ENCODE results near the gene TAOK2. TPM values are rescaled to one million over a fixed set of nuclear protein-coding genes. Genes with fewer than 3 reads are reported as not detected.
"Not testable (repeated sequence)": the region's sequence is repeated elsewhere in the genome, so short reads cannot be mapped to it uniquely, and the experiment has no call there.

Gene TAOK2
- total RNA-seq, 4 donors from 2014 or later: 78.1 to 123 (median 90.9) TPM

DNA sequence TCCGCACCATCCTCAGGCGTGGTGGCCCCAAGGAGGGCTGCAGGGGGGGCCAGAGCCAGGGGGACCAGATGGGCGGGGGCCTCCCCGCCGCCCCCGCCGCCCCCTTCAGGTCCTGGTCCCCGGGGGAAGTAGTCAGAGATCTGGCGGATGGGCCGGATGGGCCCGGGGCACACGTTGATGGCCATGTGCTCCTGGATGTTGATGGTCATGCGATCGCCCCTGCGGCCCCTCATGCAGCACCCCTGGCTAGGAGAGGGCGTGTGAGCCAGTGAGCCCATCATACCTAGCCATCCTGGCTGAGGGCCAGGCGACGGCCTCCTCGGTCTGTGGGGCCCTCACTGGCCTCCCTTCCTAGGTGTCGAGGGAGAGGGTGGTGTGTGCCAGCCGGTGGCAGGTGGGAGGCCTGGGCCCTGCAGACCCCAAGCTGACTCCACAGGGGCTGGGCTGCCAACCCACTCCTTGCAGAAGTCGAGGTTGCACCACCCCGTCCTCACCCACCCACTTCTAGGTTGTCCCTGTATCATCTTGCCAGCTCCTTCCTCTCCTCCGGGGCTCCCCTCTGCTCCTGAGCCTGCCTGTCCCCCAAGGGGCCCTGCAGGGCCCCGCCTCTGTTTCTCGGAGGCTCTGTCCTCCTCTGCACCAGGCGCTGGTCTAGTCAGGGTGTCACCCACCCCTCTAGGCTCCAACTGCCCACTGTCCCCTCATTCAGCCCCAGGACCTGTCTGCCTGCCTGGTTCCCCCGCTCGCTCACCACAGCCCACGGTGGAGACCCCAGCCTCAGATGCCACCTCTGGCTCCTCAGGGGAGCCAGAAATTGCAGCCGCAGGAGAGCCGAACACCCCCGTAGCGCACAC is 36.5 kb downstream of the TAOK2 start:
- Histone ChIP-seq H3K36me3 (no peaks in the 10 kb centered on the region), H3K27me3 (peaks cover 0 to 27% of the 10 kb centered on the region in 2 donors), H3K27ac (no peak overlapping the region), H3K9me3 (no peaks in the 10 kb centered on the region), H3K4me3 (peak overlapping the region in 3 of 4 donors; percentile 48), H3K4me1 (peaks cover 0 to 16% (median 13%) of the 10 kb centered on the region in 4 donors)
- no peak for DNase-seq
- TF ChIP-seq POLR2A (IDR thresholded peaks at IDR 0.05): no peak
- TF ChIP-seq, protein P1, sequence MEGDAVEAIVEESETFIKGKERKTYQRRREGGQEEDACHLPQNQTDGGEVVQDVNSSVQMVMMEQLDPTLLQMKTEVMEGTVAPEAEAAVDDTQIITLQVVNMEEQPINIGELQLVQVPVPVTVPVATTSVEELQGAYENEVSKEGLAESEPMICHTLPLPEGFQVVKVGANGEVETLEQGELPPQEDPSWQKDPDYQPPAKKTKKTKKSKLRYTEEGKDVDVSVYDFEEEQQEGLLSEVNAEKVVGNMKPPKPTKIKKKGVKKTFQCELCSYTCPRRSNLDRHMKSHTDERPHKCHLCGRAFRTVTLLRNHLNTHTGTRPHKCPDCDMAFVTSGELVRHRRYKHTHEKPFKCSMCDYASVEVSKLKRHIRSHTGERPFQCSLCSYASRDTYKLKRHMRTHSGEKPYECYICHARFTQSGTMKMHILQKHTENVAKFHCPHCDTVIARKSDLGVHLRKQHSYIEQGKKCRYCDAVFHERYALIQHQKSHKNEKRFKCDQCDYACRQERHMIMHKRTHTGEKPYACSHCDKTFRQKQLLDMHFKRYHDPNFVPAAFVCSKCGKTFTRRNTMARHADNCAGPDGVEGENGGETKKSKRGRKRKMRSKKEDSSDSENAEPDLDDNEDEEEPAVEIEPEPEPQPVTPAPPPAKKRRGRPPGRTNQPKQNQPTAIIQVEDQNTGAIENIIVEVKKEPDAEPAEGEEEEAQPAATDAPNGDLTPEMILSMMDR (IDR thresholded peaks at IDR 0.05): no peak

DNA sequence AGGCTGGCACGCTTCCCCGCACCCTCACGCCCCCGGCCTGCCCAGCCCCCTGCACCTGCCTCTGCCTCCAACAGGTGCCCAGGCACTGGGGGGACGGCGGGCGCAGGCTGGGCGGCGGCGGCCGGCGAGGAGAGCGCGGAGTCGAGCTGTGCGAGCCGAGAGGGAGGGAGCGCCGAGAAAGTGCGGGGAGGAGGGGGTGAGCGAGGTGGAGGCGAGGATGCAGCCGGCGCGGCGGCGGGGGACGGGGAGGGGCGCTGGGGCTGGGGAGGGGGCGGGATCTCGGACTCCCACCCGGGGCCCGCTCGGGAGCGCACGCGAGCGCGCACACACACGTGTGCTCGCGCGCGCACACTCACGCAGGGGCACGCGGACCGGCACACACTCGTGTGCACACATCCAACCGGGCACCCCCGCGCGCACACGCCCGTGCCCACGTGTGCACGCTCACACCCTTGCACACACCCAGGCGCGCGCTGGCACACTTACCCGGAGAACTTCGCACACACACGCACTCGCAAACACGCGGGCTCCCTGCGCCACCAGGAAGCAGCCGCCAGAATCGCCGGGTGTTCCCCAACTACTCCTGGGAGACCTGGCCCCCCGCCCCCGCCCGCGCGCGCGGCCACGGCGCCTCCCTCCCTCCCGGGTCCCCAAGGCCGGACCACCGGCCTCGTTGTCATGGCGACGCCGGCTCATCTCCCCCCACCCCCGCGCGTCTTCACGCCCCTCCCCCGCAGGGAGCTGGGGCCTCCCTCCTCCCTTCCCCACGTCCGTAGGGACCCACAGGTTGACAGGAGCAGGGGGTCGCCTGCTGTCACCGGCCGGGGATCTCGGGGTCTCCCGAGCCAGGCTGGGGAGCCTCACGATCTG is 37.4 kb downstream of the TAOK2 start, which contains the start of gene DOC2A:
Gene DOC2A (minus strand): TSS at position 184 of the 870 bp plus-strand sequence. CDS start 805 bp downstream, outside the sequence.
- no peak for DNase-seq

DNA sequence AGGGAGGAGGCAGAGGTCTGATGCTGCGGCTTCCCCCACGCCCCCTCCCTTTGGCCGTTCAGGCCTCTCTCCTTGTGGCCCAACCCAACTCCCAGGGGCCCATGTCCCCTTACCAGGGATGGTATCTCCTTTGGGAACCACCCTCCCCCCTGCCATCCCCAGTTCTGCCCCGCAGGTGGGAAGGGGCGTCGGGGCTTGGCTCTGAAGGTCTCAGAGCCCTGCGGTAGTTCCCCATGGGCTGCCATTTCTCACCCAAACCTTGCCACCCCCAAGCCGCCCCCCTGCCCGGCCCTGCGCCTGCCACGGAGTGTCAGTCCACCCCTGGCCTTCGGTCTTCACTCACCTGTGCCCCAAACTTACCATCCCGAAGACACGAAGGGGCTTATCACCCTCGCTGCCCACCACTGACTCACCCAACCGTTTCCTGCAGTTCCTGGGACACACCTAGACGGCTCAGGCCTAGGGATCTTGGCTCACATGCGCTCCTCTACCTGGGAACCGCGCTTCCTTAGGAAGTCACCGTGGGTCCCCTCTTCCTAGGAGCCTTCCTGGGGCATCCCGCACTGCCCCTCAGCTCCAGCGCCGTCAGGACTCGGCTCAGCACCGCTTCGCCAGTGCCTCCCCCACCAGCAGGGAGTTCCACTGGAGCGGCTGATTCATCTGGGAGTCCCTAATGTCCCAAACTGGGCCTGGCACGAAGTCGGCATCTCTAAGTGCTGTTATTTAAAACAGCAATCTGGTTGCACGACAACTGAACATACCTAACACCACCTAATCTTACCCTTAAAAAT is 38.2 kb downstream of the TAOK2 start:
- TF ChIP-seq, protein P1 (IDR thresholded peaks at IDR 0.05): no peak
- no peak for TF ChIP-seq POLR2A (IDR thresholded peaks at IDR 0.05)
- Histone ChIP-seq H3K27ac (no peak overlapping the region), H3K27me3 (peaks cover 0 to 27% of the 10 kb centered on the region in 2 donors), H3K4me1 (peaks cover 0 to 16% (median 13%) of the 10 kb centered on the region in 4 donors), H3K9me3 (no peaks in the 10 kb centered on the region), H3K36me3 (no peaks in the 10 kb centered on the region), H3K4me3 (peak overlapping the region in 2 of 4 donors; percentile 48)
- no peak for DNase-seq

More for the DNA sequence above, 37.4 kb downstream of the TAOK2 start, which contains the start of gene DOC2A:
- peak within 1 kb of the TSS; percentile 16 to 48 (median 48) for H3K4me3 ChIP-seq
- H3K27ac ChIP-seq: no peak within 1 kb of the TSS
- TF ChIP-seq, protein P1 (IDR thresholded peaks at IDR 0.05): no peak
- no peak for TF ChIP-seq POLR2A (IDR thresholded peaks at IDR 0.05)
- H3K9me3 ChIP-seq: no peaks in the 10 kb centered on the region
- peaks cover 0 to 27% of the 10 kb centered on the region in 2 donors for H3K27me3 ChIP-seq
- H3K36me3 ChIP-seq: no peaks in the 10 kb centered on the region
- H3K4me1 ChIP-seq: peaks cover 0 to 16% (median 13%) of the 10 kb centered on the region in 4 donors

DNA sequence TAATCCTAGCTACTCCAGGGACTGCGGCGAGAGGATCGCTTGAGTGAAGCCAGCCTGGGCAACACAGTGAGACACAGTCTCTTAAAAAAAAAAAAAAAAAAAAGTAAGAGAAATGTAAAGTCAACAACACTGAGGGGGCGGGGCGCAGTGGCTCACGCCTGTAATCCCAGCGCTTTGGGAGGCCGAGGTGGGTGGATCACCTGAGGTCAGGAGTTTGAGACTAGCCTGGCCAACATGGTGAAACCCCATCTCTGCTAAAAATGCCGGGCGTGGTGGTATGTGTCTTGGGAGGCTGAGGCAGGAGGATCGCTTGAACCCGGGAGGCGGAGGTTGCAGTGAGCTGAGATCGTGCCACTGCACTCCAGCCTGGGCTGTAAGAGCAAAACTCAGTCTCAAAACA is 38.9 kb downstream of the TAOK2 start:
- H3K27ac ChIP-seq, H3K36me3 ChIP-seq, H3K4me3 ChIP-seq, H3K9me3 ChIP-seq, DNase-seq: not testable (repeated sequence)
- peaks cover 0 to 27% of the 10 kb centered on the region in 2 donors for H3K27me3 ChIP-seq
- peaks cover 0 to 16% (median 13%) of the 10 kb centered on the region in 4 donors for H3K4me1 ChIP-seq

DNA sequence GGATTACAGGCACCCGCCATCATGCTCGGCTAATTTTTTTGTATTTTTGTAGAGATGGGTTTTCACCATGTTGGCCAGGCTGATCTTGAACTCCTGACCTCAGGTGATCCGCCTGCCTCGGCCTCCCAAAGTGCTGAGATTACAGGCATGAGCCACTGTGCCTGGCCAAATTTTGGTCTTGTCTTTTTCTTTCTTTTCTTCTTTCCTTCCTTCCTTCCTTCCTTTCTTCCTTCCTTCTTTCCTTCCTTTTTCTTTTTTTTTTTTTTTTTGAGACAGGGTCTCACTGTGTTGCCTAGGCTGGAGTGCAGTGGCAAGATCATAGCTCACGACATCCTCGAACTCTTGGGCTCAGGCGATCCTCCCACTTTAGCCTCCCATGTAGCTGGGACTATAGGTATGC is 41.8 kb downstream of the TAOK2 start:
- Histone ChIP-seq H3K27me3 (peaks cover 0 to 18% of the 10 kb centered on the region in 2 donors), H3K4me1 (peaks cover 0 to 13% (median 12%) of the 10 kb centered on the region in 4 donors)
- DNase-seq, H3K27ac ChIP-seq, H3K4me3 ChIP-seq, H3K9me3 ChIP-seq, H3K36me3 ChIP-seq: not testable (repeated sequence)

Measured in Peyer's patch (tissue), 4 donors.